Activated CD8-positive, alpha-beta memory T cell treated with anti-CD3 and anti-CD28 coated beads, Interleukin-2, amount 50 U/mL, for 1 hour (primary cell): Measurements from ENCODE around the gene TRPV2.
"Not testable (repeated sequence)": the region's sequence is repeated elsewhere in the genome, so short reads cannot be mapped to it uniquely, and the experiment has no call there.

Experiments
- DNase-seq: peaks from one replicate; pipeline ENCODE4 v3.0.0-alpha.2; 2020; ENCODE audit errors: extremely low read depth

TRPV2 gene, protein sequence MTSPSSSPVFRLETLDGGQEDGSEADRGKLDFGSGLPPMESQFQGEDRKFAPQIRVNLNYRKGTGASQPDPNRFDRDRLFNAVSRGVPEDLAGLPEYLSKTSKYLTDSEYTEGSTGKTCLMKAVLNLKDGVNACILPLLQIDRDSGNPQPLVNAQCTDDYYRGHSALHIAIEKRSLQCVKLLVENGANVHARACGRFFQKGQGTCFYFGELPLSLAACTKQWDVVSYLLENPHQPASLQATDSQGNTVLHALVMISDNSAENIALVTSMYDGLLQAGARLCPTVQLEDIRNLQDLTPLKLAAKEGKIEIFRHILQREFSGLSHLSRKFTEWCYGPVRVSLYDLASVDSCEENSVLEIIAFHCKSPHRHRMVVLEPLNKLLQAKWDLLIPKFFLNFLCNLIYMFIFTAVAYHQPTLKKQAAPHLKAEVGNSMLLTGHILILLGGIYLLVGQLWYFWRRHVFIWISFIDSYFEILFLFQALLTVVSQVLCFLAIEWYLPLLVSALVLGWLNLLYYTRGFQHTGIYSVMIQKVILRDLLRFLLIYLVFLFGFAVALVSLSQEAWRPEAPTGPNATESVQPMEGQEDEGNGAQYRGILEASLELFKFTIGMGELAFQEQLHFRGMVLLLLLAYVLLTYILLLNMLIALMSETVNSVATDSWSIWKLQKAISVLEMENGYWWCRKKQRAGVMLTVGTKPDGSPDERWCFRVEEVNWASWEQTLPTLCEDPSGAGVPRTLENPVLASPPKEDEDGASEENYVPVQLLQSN

DNA sequence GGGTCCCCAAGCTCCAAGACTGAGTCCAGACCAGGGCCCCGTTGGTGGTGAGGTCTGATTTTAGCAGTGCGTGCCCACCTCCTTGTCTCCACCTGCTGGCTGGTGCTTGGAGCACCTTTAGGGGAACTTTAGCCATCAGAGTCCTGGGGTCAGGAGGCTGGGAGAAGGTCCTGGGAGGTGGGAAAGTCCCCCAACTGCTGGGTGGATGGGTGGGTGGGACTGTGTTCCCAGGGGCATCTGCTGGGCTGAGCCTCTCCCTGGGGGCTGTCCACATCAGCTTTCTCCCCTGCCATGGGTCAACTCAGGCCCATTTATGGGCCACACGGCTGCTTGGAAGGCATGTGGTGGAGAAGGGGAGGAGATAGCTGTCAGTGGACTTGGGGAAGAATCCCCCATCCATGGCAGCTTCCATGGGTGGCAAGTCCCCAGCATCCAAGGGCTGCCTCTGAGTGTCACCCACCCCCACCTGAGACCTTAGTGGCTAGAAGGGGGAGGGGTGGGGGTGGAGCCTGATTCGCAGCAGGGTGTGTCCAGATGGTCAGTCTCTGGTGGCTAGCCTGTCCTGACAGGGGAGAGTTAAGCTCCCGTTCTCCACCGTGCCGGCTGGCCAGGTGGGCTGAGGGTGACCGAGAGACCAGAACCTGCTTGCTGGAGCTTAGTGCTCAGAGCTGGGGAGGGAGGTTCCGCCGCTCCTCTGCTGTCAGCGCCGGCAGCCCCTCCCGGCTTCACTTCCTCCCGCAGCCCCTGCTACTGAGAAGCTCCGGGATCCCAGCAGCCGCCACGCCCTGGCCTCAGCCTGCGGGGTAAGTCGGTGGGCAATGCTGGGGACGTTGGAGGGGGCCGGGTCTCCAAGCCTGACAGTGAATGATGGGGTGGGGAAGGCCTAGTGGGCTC lies at the start of gene TRPV2:
Gene TRPV2 (plus strand): TSS at position 541 of the 894 bp plus-strand sequence. CDS start 2,098 bp downstream, outside the sequence.
- no peak for DNase-seq

DNA sequence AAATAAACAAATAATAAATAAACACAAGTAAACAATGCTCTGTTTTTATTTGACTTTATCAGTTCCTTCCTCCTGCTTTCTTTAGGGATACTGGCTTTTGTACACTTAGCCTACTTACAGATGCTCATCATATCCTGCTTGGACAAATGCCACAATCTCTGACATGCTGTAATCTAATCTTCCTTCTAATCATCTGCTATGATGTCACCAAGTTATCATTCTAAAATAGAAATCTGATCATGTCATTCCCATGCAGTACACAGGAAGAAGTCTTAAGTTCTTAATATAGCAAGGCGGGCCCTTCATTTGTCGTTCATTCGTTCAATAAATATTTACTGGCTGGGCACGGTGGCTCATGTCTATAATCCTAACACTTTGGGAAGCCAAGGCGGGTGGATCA lies 43.6 kb upstream of the TRPV2 start:
- no peak for DNase-seq

DNA sequence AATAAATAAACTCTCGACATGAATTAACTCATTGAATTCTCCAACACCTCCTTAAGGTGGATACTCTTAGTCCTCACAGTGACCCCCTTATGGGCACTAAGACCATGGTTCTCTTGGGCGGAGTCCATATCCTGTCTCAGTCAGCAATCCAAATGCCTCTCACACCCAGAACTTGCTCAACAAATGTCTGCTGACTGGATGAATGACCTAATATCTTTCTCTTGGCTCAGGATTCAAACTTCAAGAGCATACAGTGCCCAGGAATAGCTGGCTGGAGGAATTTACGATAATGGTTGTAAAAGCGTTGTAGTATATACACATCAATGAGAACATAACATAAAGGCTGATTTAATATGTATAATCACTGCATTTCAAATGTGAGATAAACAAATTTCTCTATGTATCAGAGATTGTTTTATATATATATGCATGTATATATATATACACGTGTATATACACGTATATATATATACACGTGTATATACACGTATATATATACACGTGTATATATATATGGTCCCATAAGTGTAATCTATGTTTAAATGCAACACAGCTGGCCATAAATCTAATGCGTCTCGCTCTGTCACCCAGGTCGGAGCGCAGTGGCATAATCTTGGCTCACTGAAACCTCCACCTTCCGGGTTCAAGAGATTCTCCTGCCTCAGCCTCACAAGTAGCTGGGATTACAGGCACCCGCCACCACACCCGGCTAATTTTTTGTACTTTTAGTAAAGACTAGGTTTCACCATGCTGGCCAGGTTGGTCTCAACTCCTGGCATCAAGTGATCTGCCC lies 41.0 kb upstream of the TRPV2 start:
- DNase-seq = no peak

DNA sequence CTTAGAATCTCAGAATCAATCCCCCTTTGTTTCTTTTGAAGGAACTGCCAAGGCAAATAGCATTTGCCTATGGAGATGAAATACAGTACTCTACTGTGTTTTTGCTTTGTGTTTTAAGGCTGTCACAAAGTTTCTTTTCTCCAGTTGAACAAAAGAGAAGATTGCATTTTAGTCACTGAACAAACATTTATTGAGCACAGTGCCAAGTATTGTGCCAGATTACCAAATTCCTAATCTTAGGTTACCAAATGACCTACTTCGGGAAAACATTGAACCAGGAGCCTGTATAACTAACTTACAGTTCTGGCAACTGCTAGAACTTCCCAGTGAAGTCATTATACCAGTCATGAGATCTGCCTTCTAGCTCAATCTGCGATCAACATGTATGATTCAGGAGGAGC lies 37.4 kb upstream of the TRPV2 start:
- no peak for DNase-seq

DNA sequence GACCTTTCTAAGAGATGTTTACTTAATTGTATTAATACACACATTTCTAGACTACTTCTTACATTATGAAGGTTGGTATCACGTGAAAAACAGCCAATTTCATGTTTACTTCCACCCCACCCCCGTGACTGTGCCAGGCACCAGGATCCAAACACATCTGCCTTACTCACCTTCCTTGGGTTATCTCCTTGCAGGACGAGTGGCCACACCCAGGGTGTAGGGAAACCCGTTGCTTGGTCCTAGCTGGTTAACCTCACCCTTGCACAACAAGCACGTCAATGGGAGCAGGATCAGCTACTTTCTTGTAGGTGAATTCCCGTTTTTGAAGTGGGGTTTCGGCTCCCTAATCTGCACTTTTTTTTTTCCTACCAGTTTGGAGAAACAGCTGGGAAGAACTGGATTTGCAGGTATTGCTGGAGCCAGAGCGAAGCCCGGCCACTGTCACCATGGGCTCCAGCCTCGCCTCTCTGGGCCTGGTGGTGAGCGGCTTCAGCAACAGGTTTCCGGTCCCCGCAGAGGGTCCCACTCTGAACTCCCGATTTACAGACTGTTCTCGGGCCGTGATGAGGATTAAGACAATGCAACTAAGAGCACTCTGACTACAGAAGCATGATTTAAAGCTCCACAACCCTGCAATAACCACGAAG lies 36.6 kb upstream of the TRPV2 start:
- DNase-seq = no peak

DNA sequence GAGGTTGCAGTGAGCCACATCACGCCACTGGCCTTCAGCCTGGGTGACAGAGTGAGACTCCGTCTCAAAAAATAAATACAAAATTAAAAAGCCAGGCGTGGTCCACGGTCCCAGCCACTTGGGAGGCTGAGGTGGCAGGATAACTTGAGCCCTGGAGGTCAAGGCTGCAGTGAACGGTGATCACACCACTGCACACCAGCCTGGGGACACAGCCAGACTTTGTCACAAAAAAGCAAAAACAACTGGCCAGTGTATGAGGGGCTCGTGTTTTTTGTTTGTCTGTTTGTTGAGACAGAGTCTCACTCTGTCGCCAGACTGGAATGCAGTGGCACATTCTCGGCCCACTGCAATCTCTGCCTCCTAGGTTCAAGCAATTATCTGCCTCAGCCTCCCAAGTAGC lies 35.7 kb upstream of the TRPV2 start:
- DNase-seq = no peak

DNA sequence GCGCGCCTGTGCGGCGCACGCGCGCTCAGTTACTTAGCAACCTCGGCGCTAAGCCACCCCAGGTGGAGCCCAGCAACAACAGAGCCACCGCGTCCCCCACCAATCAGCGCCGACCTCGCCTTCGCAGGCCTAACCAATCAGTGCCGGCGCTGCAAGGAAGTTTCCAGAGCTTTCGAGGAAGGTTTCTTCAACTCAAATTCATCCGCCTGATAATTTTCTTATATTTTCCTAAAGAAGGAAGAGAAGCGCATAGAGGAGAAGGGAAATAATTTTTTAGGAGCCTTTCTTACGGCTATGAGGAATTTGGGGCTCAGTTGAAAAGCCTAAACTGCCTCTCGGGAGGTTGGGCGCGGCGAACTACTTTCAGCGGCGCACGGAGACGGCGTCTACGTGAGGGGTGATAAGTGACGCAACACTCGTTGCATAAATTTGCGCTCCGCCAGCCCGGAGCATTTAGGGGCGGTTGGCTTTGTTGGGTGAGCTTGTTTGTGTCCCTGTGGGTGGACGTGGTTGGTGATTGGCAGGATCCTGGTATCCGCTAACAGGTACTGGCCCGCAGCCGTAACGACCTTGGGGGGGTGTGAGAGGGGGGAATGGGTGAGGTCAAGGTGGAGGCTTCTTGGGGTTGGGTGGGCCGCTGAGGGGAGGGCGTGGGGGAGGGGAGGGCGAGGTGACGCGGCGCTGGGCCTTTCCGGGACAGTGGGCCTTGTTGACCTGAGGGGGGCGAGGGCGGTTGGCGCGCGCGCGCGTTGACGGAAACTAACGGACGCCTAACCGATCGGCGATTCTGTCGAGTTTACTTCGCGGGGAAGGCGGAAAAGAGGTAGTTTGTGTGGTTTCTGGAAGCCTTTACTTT lies 34.5 kb upstream of the TRPV2 start, which contains the start of gene UBB:
Gene UBB (plus strand): TSS at position 452 of the 856 bp plus-strand sequence. CDS start 817 bp downstream, outside the sequence.
- DNase-seq = peak; percentile 86

DNA sequence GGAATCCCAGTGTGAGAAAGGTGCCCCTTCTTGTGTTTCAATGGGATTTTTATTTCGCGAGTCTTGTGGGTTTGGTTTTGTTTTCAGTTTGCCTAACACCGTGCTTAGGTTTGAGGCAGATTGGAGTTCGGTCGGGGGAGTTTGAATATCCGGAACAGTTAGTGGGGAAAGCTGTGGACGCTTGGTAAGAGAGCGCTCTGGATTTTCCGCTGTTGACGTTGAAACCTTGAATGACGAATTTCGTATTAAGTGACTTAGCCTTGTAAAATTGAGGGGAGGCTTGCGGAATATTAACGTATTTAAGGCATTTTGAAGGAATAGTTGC lies 33.9 kb upstream of the TRPV2 start:
- no peak for DNase-seq

DNA sequence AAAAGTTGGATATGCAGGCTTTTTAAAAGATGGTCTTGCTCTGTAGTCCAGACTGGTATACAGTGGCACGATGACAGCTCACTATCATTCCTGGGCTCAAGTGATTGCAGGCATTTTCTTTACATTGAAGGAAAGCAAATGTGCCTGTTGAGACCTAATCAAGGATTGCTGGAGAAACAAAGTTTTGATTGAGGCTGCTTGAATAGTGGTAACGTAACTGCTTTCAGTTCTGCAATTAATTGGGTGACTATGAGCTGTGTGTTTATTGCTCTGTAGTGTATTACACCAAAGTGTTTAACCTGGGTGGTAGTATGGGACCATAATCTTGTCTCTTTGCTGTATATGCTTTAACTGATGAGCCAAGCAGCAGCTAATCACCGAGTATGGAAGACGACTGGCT lies 32.2 kb upstream of the TRPV2 start:
- no peak for DNase-seq

DNA sequence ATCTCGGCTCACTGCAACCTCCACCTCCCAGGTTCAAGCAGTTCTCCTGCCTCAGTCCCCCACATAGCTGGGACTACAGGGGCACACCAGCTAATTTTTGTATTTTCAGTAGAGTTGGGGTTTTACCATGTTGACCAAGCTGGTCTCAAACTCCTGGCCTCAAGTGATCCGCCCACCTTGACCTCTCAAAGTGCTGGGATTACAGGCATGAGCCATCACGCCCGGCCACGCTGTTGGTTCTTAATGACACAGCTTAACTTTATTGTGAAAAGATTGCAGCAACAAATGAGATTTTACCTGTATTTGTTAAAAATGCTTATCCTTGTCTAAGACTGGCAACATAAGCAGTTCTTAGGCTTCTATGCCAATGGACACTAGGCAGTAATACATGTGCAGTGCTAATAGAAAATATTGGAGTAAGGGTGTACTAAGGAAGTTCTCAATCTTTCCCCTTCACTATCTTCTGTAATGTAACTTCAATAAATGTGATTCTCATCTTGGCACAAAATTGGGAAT lies 31.5 kb upstream of the TRPV2 start:
- DNase-seq = no peak

DNA sequence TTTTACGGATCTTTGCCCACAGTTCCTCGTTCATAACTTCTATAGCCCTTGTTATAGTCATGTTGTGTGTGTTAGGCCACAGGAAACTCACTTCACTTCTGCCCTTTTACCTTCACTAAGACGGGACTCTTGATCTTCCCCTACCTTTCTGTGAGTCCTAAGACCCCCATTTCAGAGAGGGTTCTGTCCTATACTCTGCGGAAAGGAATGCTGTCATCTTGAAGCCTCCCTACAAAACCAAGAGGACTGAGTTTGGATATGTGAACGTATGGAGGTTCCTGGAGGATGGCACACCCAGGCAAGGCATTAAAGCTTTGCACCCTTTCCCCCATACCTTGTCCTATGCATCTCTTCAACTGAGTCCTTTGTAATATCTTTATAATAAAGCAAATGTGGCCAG lies 30.8 kb upstream of the TRPV2 start:
- DNase-seq = no peak

DNA sequence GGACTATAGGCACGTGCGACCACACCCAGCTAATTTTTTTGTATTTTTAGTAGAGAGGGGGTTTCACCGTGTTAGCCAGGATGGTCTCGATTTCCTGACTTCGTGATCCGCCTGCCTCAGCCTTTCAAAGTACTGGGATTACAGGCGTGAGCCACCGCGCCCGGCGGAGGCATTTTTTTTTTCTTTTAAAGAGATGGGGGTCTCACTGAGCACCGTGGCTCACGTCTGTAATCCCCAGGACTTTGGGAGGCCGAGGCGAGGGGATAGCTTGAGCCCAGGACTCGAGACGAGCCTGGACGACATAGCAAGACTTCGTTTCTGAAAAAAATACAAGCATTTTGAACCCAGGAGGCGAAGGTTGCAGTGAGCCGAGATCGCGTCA lies 29.3 kb upstream of the TRPV2 start:
- not testable (repeated sequence) for DNase-seq

DNA sequence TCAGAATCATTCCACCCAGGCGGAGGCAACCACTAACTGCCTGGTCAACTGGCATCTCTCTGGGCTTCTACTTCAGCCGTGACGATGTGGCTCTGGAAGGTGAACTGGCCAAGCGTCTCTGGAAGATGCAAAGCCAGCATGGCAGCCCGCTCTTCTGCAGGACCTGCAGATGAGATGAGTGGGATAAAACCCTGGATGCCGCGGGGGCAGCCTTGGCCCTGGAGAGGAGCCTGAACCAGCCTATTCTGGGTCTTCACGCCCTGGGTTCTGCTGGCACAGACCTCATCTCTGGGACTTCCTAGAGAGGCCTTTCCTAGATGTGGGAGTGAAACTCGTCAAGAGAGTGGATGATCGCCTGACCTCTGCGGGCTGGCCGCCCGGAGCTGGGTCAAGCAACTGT lies 23.9 kb upstream of the TRPV2 start:
- no peak for DNase-seq

DNA sequence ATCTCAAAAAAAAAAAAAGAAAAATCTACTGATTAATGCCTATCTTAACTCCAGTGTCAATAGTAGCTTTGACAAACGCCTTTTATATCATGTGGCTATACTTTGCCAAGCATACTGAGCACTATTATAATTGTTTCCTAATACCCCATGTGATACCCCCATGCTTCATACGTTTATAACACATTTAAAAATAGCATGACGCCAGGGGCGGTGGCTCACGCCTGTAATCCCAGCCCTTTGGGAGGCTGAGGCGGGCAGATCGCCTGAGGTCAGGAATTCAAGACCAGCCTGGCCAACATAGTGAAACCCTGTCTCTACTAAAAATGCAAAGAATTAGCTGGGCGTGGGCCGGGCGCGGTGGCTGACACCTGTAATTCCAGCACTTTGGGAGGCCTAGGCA lies 22.9 kb upstream of the TRPV2 start:
- not testable (repeated sequence) for DNase-seq

DNA sequence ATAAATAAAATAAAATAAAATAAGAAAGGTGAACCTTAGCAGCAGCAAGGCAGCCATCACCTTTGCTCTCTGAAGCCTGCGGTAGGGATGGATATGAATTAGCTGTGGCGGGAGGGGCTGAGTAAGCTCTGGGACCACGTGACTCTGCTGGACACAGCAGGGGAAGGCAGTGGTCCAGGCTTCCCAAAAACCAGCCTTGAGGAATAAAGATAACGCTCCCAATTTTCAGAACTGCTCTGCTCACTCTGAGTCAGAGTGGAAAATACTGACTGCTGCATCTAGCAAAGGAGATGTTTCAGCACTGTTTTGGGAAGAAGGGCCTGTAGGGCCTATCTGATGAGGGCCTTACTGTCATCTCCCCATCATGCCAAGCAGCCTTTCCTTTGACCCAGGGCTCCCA lies 19.5 kb upstream of the TRPV2 start:
- not testable (repeated sequence) for DNase-seq

DNA sequence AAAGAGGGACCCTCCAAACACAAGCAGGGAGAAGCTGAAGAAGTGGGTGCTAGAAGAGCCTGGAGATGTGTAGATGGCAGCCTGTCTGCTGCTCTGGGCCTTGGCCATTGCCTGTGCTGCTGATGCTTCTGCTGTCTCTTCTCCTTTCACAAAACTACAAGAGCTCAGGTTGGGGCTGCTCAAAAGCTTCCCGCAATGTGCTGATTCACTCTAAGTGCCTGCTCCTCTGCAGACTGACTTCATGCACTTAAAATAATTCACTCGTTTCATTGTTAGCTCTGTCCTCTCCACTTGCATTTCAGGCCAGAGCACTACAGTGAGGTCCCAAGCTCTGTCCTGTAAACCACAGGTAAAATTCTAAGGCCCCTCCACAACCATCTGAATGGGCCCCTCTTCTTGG lies 18.7 kb upstream of the TRPV2 start:
- not testable (repeated sequence) for DNase-seq

DNA sequence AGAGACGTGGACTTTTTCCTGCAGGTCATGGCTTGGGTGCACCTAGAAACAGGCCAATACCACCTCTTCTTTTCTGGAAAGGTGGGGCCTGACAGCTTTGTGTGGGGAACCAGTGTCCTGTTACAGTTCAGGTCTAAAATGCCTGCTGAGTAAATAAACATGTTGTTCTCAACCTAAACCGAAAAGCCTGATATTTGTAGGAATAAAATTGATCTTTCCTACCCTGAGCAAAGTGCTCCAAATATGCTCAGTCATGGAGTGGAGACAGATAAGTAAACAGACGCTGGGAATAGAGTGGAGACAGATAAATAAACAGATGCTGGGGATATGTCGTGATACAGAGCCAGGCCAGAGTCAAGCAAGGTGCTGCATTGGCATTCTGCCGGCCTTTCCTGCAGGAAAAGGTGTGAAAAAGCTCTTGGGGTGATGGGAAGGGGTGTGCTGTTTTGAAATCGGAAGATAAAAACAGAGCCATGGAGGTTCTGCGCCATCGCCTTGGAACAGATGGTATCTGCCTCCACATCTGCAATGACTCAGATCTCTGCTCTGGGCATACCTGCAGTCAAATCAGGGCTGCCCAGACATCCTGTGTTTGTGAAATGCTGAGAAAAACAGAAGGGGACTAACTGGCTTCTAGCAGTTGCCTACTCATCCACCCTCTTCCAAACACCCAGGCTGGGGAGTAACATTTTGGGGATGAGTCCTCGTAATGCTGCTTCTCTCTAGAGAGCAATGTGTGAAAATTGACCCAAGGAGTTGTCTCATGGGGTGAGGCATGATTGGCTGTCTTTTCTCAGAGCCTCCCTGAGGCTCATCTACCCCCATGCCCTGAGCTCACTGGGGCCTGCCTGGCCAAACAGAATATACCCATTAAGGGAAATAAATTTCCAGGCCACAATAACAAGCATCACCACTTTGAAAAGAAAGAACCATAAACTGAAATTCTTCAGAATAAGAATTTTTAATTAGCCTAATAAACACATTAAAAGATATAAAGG lies 16.8 kb upstream of the TRPV2 start:
- no peak for DNase-seq

DNA sequence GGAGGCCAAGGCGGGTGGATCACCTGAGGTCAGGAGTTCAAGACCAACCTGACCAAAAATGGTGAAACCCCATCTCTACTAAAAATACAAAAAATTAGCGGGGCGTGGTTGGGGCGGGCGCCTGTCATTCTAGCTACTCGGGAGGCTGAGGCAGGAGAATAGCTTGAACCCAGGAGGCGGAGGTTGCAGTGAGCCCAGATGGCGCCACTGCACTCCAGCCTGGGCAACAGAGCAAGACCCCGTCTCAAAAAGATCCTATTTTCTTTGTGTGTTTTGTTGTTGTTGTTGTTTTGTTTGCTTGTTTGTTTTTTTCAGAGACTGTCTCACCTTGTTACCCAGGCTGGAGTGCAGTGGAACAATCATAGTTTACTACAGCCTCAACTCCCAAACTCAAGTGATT lies 11.5 kb upstream of the TRPV2 start:
- not testable (repeated sequence) for DNase-seq
